SK-N-SH treated with all-trans-retinoic acid at 6 μM for 48 hours (cell line): ENCODE data around the gene DONSON.

ENCODE experiments used
- ARNTL ChIP-seq: fragments of 450-650 bp; formaldehyde crosslinking; IDR thresholded peaks from 2 replicates; pipeline ENCODE4 v1.5.0; 2020; ENCODE audit warnings: low read depth, mild to moderate bottlenecking, moderate library complexity, borderline replicate concordance
- BACH2 ChIP-seq: fragments of 250-450 bp; sonication (Bioruptor Pico); IDR thresholded peaks from 2 replicates; pipeline ENCODE4 v1.9.0; 2021; ENCODE audit warnings: mild to moderate bottlenecking, borderline replicate concordance
- ISL1 ChIP-seq: fragments of 250-450 bp; sonication (Bioruptor Pico); IDR thresholded peaks from 2 replicates; pipeline ENCODE4 v2.1.2; 2022; ENCODE audit warnings: mild to moderate bottlenecking, moderate library complexity
- RARB ChIP-seq: fragments of 250-450 bp; sonication (Bioruptor Pico); IDR thresholded peaks from 2 replicates; pipeline ENCODE4 v1.8.0; 2021; ENCODE audit warnings: mild to moderate bottlenecking, moderate library complexity
- SNAI2 ChIP-seq: fragments of 250-450 bp; sonication (Bioruptor Pico); IDR thresholded peaks from 2 replicates; pipeline ENCODE4 v1.5.0; 2020; ENCODE audit warnings: mild to moderate bottlenecking, moderate library complexity
- TCF4 ChIP-seq: fragments of 250-450 bp; sonication (Bioruptor Pico); IDR thresholded peaks from 2 replicates; pipeline ENCODE4 v1.8.0; 2021; ENCODE audit warnings: mild to moderate bottlenecking, moderate library complexity, borderline replicate concordance
- TOX ChIP-seq: fragments of 250-450 bp; sonication (Bioruptor Pico); IDR thresholded peaks from 2 replicates; pipeline ENCODE4 v1.8.0; 2021; ENCODE audit warnings: mild to moderate bottlenecking, moderate library complexity, borderline replicate concordance
- ZFP3 ChIP-seq: fragments of 250-450 bp; sonication (Bioruptor Pico); IDR thresholded peaks from 2 replicates; pipeline ENCODE4 v1.5.0; 2020; ENCODE audit warnings: mild to moderate bottlenecking, moderate library complexity
- TF ChIP-seq, protein P1 (sequence below): fragments of 250-450 bp; sonication (Bioruptor Pico); IDR thresholded peaks from 2 replicates; pipeline ENCODE4 v1.8.0; 2020; ENCODE audit warnings: mild to moderate bottlenecking, moderate library complexity, borderline replicate concordance
- TF ChIP-seq, protein P2 (sequence below): fragments of 250-450 bp; sonication (Bioruptor Pico); IDR thresholded peaks from 2 replicates; pipeline ENCODE4 v1.5.0; 2020; ENCODE audit warnings: mild to moderate bottlenecking, moderate library complexity
- TF ChIP-seq, protein P3 (sequence below): fragments of 250-450 bp; sonication (Bioruptor Pico); IDR thresholded peaks from 2 replicates; pipeline ENCODE4 v1.5.1; 2020; ENCODE audit warnings: low read depth, mild to moderate bottlenecking, moderate library complexity

DNA sequence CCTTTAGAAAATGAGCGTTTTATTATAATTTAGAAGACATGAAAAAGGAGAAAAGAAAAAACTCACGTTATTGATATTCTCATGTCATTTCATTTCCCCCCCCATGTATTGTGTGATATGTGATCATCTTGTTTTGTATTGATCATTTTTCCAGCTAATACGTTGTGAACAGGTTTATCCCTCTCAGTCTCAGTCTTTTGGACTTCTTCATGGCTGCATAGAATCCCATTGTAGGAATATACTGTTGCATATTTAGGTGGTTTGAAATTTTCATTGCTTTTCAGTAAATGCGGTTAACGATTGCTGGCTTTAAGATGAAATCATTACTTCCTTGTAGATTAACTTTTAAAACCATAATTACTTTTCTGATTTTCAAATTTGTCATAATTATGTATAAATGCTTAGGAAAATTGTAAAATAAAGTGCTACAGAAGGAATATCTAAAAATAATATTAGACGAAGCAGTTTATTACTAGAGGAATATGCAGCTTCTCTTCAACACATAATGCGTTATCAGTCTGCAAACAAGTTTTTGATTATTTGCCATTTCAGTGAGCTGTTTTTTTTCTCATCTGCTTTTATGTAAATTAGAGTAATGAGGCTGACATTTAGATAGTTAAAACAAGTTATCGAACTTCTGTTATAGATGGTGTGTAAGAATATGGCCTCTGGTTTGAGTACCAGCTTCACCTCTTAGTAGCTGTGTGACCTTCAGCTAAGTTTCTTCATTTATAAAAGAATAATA, 43.9 kb downstream of the DONSON start:
- TF ChIP-seq RARB (no peak), BACH2 (CRISPR knock-in tag) (no peak), ZFP3 (CRISPR knock-in tag) (no peak), TCF4 (no peak), ISL1 (CRISPR knock-in tag) (no peak), ARNTL (CRISPR knock-in tag) (no peak), TOX (CRISPR knock-in tag) (no peak), SNAI2 (CRISPR knock-in tag) (no peak)
- TF ChIP-seq, protein P1, sequence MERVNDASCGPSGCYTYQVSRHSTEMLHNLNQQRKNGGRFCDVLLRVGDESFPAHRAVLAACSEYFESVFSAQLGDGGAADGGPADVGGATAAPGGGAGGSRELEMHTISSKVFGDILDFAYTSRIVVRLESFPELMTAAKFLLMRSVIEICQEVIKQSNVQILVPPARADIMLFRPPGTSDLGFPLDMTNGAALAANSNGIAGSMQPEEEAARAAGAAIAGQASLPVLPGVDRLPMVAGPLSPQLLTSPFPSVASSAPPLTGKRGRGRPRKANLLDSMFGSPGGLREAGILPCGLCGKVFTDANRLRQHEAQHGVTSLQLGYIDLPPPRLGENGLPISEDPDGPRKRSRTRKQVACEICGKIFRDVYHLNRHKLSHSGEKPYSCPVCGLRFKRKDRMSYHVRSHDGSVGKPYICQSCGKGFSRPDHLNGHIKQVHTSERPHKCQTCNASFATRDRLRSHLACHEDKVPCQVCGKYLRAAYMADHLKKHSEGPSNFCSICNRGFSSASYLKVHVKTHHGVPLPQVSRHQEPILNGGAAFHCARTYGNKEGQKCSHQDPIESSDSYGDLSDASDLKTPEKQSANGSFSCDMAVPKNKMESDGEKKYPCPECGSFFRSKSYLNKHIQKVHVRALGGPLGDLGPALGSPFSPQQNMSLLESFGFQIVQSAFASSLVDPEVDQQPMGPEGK (CRISPR knock-in tag), result no peak
- TF ChIP-seq, protein P2, sequence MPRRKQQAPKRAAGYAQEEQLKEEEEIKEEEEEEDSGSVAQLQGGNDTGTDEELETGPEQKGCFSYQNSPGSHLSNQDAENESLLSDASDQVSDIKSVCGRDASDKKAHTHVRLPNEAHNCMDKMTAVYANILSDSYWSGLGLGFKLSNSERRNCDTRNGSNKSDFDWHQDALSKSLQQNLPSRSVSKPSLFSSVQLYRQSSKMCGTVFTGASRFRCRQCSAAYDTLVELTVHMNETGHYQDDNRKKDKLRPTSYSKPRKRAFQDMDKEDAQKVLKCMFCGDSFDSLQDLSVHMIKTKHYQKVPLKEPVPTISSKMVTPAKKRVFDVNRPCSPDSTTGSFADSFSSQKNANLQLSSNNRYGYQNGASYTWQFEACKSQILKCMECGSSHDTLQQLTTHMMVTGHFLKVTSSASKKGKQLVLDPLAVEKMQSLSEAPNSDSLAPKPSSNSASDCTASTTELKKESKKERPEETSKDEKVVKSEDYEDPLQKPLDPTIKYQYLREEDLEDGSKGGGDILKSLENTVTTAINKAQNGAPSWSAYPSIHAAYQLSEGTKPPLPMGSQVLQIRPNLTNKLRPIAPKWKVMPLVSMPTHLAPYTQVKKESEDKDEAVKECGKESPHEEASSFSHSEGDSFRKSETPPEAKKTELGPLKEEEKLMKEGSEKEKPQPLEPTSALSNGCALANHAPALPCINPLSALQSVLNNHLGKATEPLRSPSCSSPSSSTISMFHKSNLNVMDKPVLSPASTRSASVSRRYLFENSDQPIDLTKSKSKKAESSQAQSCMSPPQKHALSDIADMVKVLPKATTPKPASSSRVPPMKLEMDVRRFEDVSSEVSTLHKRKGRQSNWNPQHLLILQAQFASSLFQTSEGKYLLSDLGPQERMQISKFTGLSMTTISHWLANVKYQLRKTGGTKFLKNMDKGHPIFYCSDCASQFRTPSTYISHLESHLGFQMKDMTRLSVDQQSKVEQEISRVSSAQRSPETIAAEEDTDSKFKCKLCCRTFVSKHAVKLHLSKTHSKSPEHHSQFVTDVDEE (CRISPR knock-in tag), result no peak
- TF ChIP-seq, protein P3, sequence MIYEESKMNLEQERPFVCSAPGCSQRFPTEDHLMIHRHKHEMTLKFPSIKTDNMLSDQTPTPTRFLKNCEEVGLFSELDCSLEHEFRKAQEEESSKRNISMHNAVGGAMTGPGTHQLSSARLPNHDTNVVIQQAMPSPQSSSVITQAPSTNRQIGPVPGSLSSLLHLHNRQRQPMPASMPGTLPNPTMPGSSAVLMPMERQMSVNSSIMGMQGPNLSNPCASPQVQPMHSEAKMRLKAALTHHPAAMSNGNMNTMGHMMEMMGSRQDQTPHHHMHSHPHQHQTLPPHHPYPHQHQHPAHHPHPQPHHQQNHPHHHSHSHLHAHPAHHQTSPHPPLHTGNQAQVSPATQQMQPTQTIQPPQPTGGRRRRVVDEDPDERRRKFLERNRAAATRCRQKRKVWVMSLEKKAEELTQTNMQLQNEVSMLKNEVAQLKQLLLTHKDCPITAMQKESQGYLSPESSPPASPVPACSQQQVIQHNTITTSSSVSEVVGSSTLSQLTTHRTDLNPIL, result no peak
